IMR-90 (cell line): Measurements from ENCODE around the gene UBA1. TPM values are rescaled to one million over a fixed set of nuclear protein-coding genes. Genes with fewer than 3 reads are reported as not detected.

Source experiments
- ATAC-seq: fragments of 200-7000 bp; cut with Tn5 transposase; 2 replicates; pipeline ENCODE4 v1.9.1; 2020; ENCODE audit warnings: low read depth, mild to moderate bottlenecking, moderate library complexity
- BruUV-seq: library from RNA; stranded (reverse); fragments of 400-500 nt; replicated peaks from 2 replicates; lab custom pipeline; 2021; lab: Mats Ljungman, UMichigan
- CTCF ChIA-PET: fragments of 300-600 bp; formaldehyde crosslinking; extraction: SDS; loops from one replicate; lab custom pipeline; 2021; ENCODE audit warnings: antibody characterized with exemption; lab: Yijun Ruan, JAX
- POLR2A ChIA-PET: fragments of 300-600 bp; sonication (Branson Sonifier 250); formaldehyde crosslinking; loops from one replicate; lab custom pipeline; 2022; ENCODE audit warnings: antibody characterized with exemption; ENCODE audit not compliant: unreplicated experiment; lab: Charles Lee
- DNase-seq: peaks from one replicate; pipeline ENCODE4 v3.0.0; 2013
- H2AFZ ChIP-seq: replicated peaks from 2 replicates; pipeline ENCODE3; 2013; ENCODE audit warnings: low read length, mild to moderate bottlenecking; ENCODE audit not compliant: poor library complexity
- H2AK5ac ChIP-seq: 2 replicates; pipeline ENCODE4 v1.6.1; 2013; ENCODE audit warnings: low read depth, low read length, inconsistent platforms
- H2AK9ac ChIP-seq: replicated peaks from 2 replicates; pipeline ENCODE3; 2013; ENCODE audit warnings: mild to moderate bottlenecking, low read depth, low read length, moderate library complexity; ENCODE audit not compliant: poor library complexity
- H2BK120ac ChIP-seq: 2 replicates; pipeline ENCODE4 v1.6.1; 2013; ENCODE audit warnings: low read depth, low read length, inconsistent platforms
- H2BK15ac ChIP-seq: 3 replicates; pipeline ENCODE4 v1.6.1; 2013; ENCODE audit warnings: low read depth, low read length, inconsistent platforms
- H2BK20ac ChIP-seq: 2 replicates; pipeline ENCODE4 v1.6.1; 2013; ENCODE audit warnings: low read depth, mild to moderate bottlenecking, inconsistent platforms, low read length, moderate library complexity
- H2BK5ac ChIP-seq: 2 replicates; pipeline ENCODE4 v1.6.1; 2013; ENCODE audit warnings: mild to moderate bottlenecking, low read depth, low read length, inconsistent platforms; ENCODE audit not compliant: poor library complexity, severe bottlenecking
- H3K14ac ChIP-seq: replicated peaks from 2 replicates; pipeline ENCODE4 v1.6.1; 2013; ENCODE audit warnings: low read depth, low read length, inconsistent platforms
- H3K18ac ChIP-seq: 2 replicates; pipeline ENCODE4 v1.6.1; 2013; ENCODE audit warnings: low read depth, low read length, control low read depth
- H3K23ac ChIP-seq: 2 replicates; pipeline ENCODE4 v1.6.1; 2013; ENCODE audit warnings: low read depth, low read length, inconsistent platforms
- H3K27ac ChIP-seq: 2 replicates; pipeline ENCODE4 v1.5.1; 2013; ENCODE audit warnings: mild to moderate bottlenecking, control low read depth, low read length; ENCODE audit not compliant: insufficient read depth
- H3K27me3 ChIP-seq: 2 replicates; pipeline ENCODE4 v1.6.1; 2013; ENCODE audit warnings: low read length; ENCODE audit not compliant: control insufficient read depth, insufficient read depth
- H3K36me3 ChIP-seq: 2 replicates; pipeline ENCODE4 v1.6.1; 2013; ENCODE audit warnings: low read length, mixed read lengths; ENCODE audit not compliant: control insufficient read depth, insufficient read depth
- H3K4ac ChIP-seq: 2 replicates; pipeline ENCODE4 v1.6.1; 2013; ENCODE audit warnings: low read depth, low read length, inconsistent platforms
- H3K4me1 ChIP-seq: 2 replicates; pipeline ENCODE4 v1.6.1; 2013; ENCODE audit warnings: low read length, mixed read lengths; ENCODE audit not compliant: control insufficient read depth, insufficient read depth
- H3K4me2 ChIP-seq: 2 replicates; pipeline ENCODE4 v1.6.1; 2013; ENCODE audit warnings: low read depth, mild to moderate bottlenecking, control low read depth, low read length, moderate library complexity
- H3K4me3 ChIP-seq: 2 replicates; pipeline ENCODE4 v1.5.1; 2013; ENCODE audit warnings: low read depth, mild to moderate bottlenecking, control low read depth, low read length, moderate library complexity; ENCODE audit not compliant: insufficient read depth
- H3K56ac ChIP-seq: 2 replicates; pipeline ENCODE4 v1.6.1; 2013; ENCODE audit warnings: low read length, inconsistent platforms; ENCODE audit not compliant: insufficient read depth; ENCODE audit errors: extremely low read depth
- H3K79me1 ChIP-seq, 2 experiments: 2 replicates each; pipeline ENCODE4 v1.6.1; 2013; ENCODE audit warnings: low read length in 2 of 2, inconsistent platforms in 1 of 2, low read depth in 1 of 2
- H3K9ac ChIP-seq: 2 replicates; pipeline ENCODE4 v1.6.1; 2013; ENCODE audit warnings: low read depth, low read length, control low read depth
- H3K9me1 ChIP-seq: 2 replicates; pipeline ENCODE4 v1.6.1; 2013; ENCODE audit warnings: low read length, inconsistent platforms; ENCODE audit not compliant: insufficient read depth
- H3K9me3 ChIP-seq: 2 replicates; pipeline ENCODE4 v1.6.1; 2013; ENCODE audit warnings: low read length; ENCODE audit not compliant: control insufficient read depth, insufficient read depth
- H4K20me1 ChIP-seq: 2 replicates; pipeline ENCODE4 v1.6.1; 2013; ENCODE audit warnings: low read length, inconsistent platforms; ENCODE audit not compliant: insufficient read depth
- H4K5ac ChIP-seq: 2 replicates; pipeline ENCODE4 v1.6.1; 2013; ENCODE audit warnings: mild to moderate bottlenecking, low read depth, low read length, control low read depth
- H4K8ac ChIP-seq, 2 experiments: 2 replicates each; pipeline ENCODE4 v1.6.1; 2013; ENCODE audit warnings: low read depth in 2 of 2, low read length in 2 of 2, control low read depth in 1 of 2, inconsistent platforms in 1 of 2
- H4K91ac ChIP-seq: 2 replicates; pipeline ENCODE4 v1.6.1; 2013; ENCODE audit warnings: low read depth, low read length, inconsistent platforms; ENCODE audit not compliant: insufficient read depth
- CHD1 ChIP-seq: IDR thresholded peaks from 2 replicates; pipeline ENCODE4 v1.6.1; 2012; ENCODE audit warnings: low read depth, low read length, improper control_type of control experiment
- ELK1 ChIP-seq: fragments of 150-350 bp; IDR thresholded peaks from 2 replicates; pipeline ENCODE4 v1.6.1; 2016; ENCODE audit warnings: low read depth, mild to moderate bottlenecking, low read length, moderate library complexity, borderline replicate concordance
- MAFK ChIP-seq: IDR thresholded peaks from 2 replicates; pipeline ENCODE4 v1.6.1; 2012; ENCODE audit warnings: low read depth, low read length, improper control_type of control experiment
- RAD21 ChIP-seq: IDR thresholded peaks from 2 replicates; pipeline ENCODE4 v1.6.1; 2012; ENCODE audit warnings: low read length, improper control_type of control experiment
- RFX5 ChIP-seq: IDR thresholded peaks from 2 replicates; pipeline ENCODE4 v1.8.0; 2012; ENCODE audit warnings: low read depth, mild to moderate bottlenecking, low read length, moderate library complexity
- SMC3 ChIP-seq: fragments of 150-350 bp; IDR thresholded peaks from 2 replicates; pipeline ENCODE4 v1.6.1; 2016; ENCODE audit warnings: low read depth, mild to moderate bottlenecking, antibody characterized with exemption, low read length, moderate library complexity
- WGBS, 2 experiments: methylation state at CpG; one replicate each; pipeline versions ENCODE4 v1.1.5 to v1.1.7; 2013; ENCODE audit warnings: missing lambda C conversion rate in 2 of 2; ENCODE audit not compliant: insufficient read length in 1 of 2; ENCODE audit errors: extremely low coverage in 2 of 2; 5-methylcytosine and 5-hydroxymethylcytosine counted together
- dilution Hi-C: fragments of 300-500 bp; cut with HindIII; formaldehyde crosslinking; loops from one replicate; pipeline ENCODE4 v1.14.3; 2018; ENCODE audit warnings: low sequenced_read_pairs; ENCODE audit not compliant: unreplicated experiment
- in situ Hi-C: fragments of 300-500 bp; cut with MboI; formaldehyde crosslinking; loops from 3 replicates; pipeline ENCODE4 v1.14.3; 2019; ENCODE audit warnings: low sequenced_read_pairs, inconsistent platforms, mixed read lengths
- intact Hi-C: fragments of 100-400 bp; cut with micrococcal nuclease; formaldehyde crosslinking; loops from 2 replicates; pipeline ENCODE4 v1.10.0; 2022
- polyA plus RNA-seq, 3 experiments: library from polyadenylated mRNA; depleted of rRNA; stranded (reverse); fragments of >200 nt; gene quantifications; 2 replicates each; pipeline ENCODE4 v1.2.3, GENCODE V29; 2012; ENCODE audit warnings: low replicate concordance in 1 of 3
- total RNA-seq: library from RNA; depleted of rRNA; stranded (reverse); fragments of >200 nt; gene quantifications from 2 replicates; pipeline ENCODE4 v1.2.3, GENCODE V29; 2012

UBA1 gene
- total and polyA plus RNA-seq, 2 of the 4 experiments (the other 2 are of a cell fraction) = 299 to 343 TPM

GRCh38 chrX:47169273-47169672 is 24.4 kb upstream of the UBA1 start:
- WGBS, 2 experiments = 94% methylated on average over 11 of the region's 19 CpGs; no CpG with 5 or more reads in 1 of the 2 experiments
- Histone ChIP-seq H2BK5ac (no peak overlapping the region), H3K9me1 (0 out of 2 replicates have a peak, but pooled peaks cover 4% of the 10 kb centered on the region), H3K9ac (no peak overlapping the region), H3K56ac (no peak overlapping the region), H2AK5ac (no peak overlapping the region), H3K36me3 (peaks cover 25% of the 10 kb centered on the region), H4K20me1 (peaks cover 25% of the 10 kb centered on the region), H3K27me3 (peaks cover 8% of the 10 kb centered on the region; the same call in 1 of the 2 replicates), H2BK20ac (no peak overlapping the region), H2AFZ (no peak overlapping the region), H3K23ac (no peak overlapping the region), H3K4me2 (no peak overlapping the region), H3K4me1 (no peaks in the 10 kb centered on the region), H3K27ac (no peak overlapping the region), H3K79me1 (peaks cover 0 to 11% of the 10 kb centered on the region in 2 experiments; a peak in 1 of 4 replicates), H4K8ac (no peak overlapping the region), H2BK120ac (no peak overlapping the region), H3K4me3 (no peak overlapping the region), H4K91ac (no peak overlapping the region), H2BK15ac (no peak overlapping the region), H3K14ac (no peak overlapping the region), H4K5ac (no peak overlapping the region), H3K4ac (no peak overlapping the region), H2AK9ac (no peak overlapping the region), H3K9me3 (no peaks in the 10 kb centered on the region), H3K18ac (no peak overlapping the region)
- ChIA-PET CTCF (no interaction called here), POLR2A (no interaction called here)
- dilution Hi-C loops (no loop called here), intact Hi-C loops (no loop called here), in situ Hi-C loops (no loop called here)
- DNase-seq = no peak
- TF ChIP-seq ELK1 (no peak), RAD21 (no peak), MAFK (no peak), RFX5 (no peak), CHD1 (no peak), SMC3 (no peak)
- no peak for ATAC-seq
- BruUV-seq = no TSS peak
